ENCODE data around the gene DNAJB1. TPM values are rescaled to one million over a fixed set of nuclear protein-coding genes. Genes with fewer than 3 reads are reported as not detected.
A peak's percentile ranks its signal among the peaks of the same experiment; 100 is the strongest.

Gene DNAJB1
- total and polyA plus RNA-seq, 2 of the 13 experiments (the other 11 are each of a cell fraction or from before 2014, with no cell fraction given), result 87.5 to 97.3 TPM

GRCh38 chr19:14496029-14496833, 22.0 kb downstream of the DNAJB1 start, which contains the start of gene GIPC1 (continued):
- TF ChIP-seq, protein P1, sequence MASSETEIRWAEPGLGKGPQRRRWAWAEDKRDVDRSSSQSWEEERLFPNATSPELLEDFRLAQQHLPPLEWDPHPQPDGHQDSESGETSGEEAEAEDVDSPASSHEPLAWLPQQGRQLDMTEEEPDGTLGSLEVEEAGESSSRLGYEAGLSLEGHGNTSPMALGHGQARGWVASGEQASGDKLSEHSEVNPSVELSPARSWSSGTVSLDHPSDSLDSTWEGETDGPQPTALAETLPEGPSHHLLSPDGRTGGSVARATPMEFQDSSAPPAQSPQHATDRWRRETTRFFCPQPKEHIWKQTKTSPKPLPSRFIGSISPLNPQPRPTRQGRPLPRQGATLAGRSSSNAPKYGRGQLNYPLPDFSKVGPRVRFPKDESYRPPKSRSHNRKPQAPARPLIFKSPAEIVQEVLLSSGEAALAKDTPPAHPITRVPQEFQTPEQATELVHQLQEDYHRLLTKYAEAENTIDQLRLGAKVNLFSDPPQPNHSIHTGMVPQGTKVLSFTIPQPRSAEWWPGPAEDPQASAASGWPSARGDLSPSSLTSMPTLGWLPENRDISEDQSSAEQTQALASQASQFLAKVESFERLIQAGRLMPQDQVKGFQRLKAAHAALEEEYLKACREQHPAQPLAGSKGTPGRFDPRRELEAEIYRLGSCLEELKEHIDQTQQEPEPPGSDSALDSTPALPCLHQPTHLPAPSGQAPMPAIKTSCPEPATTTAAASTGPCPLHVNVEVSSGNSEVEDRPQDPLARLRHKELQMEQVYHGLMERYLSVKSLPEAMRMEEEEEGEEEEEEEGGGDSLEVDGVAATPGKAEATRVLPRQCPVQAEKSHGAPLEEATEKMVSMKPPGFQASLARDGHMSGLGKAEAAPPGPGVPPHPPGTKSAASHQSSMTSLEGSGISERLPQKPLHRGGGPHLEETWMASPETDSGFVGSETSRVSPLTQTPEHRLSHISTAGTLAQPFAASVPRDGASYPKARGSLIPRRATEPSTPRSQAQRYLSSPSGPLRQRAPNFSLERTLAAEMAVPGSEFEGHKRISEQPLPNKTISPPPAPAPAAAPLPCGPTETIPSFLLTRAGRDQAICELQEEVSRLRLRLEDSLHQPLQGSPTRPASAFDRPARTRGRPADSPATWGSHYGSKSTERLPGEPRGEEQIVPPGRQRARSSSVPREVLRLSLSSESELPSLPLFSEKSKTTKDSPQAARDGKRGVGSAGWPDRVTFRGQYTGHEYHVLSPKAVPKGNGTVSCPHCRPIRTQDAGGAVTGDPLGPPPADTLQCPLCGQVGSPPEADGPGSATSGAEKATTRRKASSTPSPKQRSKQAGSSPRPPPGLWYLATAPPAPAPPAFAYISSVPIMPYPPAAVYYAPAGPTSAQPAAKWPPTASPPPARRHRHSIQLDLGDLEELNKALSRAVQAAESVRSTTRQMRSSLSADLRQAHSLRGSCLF (CRISPR knock-in tag; IDR thresholded peaks at IDR 0.05; ENCODE audit: borderline replicate concordance), result no peak
- peak; percentile 64; the same call in 1 of the 2 replicates for TF ChIP-seq TOPORS (CRISPR knock-in tag; IDR thresholded peaks at IDR 0.05)
- TF ChIP-seq STAG1 (CRISPR knock-in tag; IDR thresholded peaks at IDR 0.05), result no peak
- peak; percentile 76; the same call in 1 of the 2 replicates for TF ChIP-seq ZKSCAN8 (CRISPR knock-in tag; IDR thresholded peaks at IDR 0.05; ENCODE audit: borderline replicate concordance)
- TF ChIP-seq, protein P2, sequence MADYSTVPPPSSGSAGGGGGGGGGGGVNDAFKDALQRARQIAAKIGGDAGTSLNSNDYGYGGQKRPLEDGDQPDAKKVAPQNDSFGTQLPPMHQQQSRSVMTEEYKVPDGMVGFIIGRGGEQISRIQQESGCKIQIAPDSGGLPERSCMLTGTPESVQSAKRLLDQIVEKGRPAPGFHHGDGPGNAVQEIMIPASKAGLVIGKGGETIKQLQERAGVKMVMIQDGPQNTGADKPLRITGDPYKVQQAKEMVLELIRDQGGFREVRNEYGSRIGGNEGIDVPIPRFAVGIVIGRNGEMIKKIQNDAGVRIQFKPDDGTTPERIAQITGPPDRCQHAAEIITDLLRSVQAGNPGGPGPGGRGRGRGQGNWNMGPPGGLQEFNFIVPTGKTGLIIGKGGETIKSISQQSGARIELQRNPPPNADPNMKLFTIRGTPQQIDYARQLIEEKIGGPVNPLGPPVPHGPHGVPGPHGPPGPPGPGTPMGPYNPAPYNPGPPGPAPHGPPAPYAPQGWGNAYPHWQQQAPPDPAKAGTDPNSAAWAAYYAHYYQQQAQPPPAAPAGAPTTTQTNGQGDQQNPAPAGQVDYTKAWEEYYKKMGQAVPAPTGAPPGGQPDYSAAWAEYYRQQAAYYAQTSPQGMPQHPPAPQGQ (CRISPR knock-in tag; IDR thresholded peaks at IDR 0.05; ENCODE audit: borderline replicate concordance), result no peak
- TF ChIP-seq ZNF142 (CRISPR knock-in tag; IDR thresholded peaks at IDR 0.05), result no peak
- no peak for TF ChIP-seq CBX2 (IDR thresholded peaks at IDR 0.05; ENCODE audit: low read depth, low read length)
- no peak for TF ChIP-seq CBX2 (CRISPR knock-in tag; IDR thresholded peaks at IDR 0.05; ENCODE audit: low read depth)
- TF ChIP-seq HNRNPK (IDR thresholded peaks at IDR 0.05; ENCODE audit: low read depth, low read length, poor library complexity, severe bottlenecking), result peak; percentile 77
